Activated CD8-positive, alpha-beta memory T cell treated with anti-CD3 and anti-CD28 coated beads, Interleukin-2, amount 50 U/mL, for 1 hour (primary cell): ENCODE measurements around the gene MTMR4.
"Not testable (repeated sequence)": the region's sequence is repeated elsewhere in the genome, so short reads cannot be mapped to it uniquely, and the experiment has no call there.

ENCODE experiments used
- DNase-seq: peaks from one replicate; pipeline ENCODE4 v3.0.0-alpha.2; 2020; ENCODE audit errors: extremely low read depth

The MTMR4 gene

GRCh38 chr17:58513965-58514769 lies at the start of gene MTMR4:
MTMR4 (minus strand) TSS chr17:58514638; CDS start chr17:58514407, 231 bp downstream.
- DNase-seq = peak; percentile 34

- no peak for DNase-seq
Measured at GRCh38 chr17:58560511-58560910, 46.1 kb upstream of the MTMR4 start.

GRCh38 chr17:58557981-58558380 lies 43.5 kb upstream of the MTMR4 start:
- no peak for DNase-seq

- no peak for DNase-seq
Measured at GRCh38 chr17:58556833-58557250, 42.4 kb upstream of the MTMR4 start.

GRCh38 chr17:58555109-58555508 lies 40.7 kb upstream of the MTMR4 start:
- DNase-seq = not testable (repeated sequence)

GRCh38 chr17:58541249-58541648 lies 26.8 kb upstream of the MTMR4 start:
- no peak for DNase-seq

GRCh38 chr17:58539698-58540097 lies 25.3 kb upstream of the MTMR4 start:
- DNase-seq = no peak

- DNase-seq = no peak
Measured at GRCh38 chr17:58538811-58539409, 24.5 kb upstream of the MTMR4 start.

GRCh38 chr17:58537266-58537665 lies 22.8 kb upstream of the MTMR4 start:
- no peak for DNase-seq

GRCh38 chr17:58536542-58536941 lies 22.1 kb upstream of the MTMR4 start:
- DNase-seq = no peak

- no peak for DNase-seq
Measured at GRCh38 chr17:58535431-58535830, 21.0 kb upstream of the MTMR4 start.

GRCh38 chr17:58534901-58535421 lies 20.5 kb upstream of the MTMR4 start:
- DNase-seq = no peak

GRCh38 chr17:58534331-58534730 lies 19.9 kb upstream of the MTMR4 start:
- no peak for DNase-seq

- DNase-seq = no peak
Measured at GRCh38 chr17:58533616-58534188, 19.3 kb upstream of the MTMR4 start.

GRCh38 chr17:58532555-58532951 lies 18.1 kb upstream of the MTMR4 start:
- no peak for DNase-seq

GRCh38 chr17:58531661-58532554 lies 17.5 kb upstream of the MTMR4 start:
- no peak for DNase-seq

GRCh38 chr17:58531122-58531521 lies 16.7 kb upstream of the MTMR4 start:
- DNase-seq = no peak

- no peak for DNase-seq
Measured at GRCh38 chr17:58530655-58531054, 16.2 kb upstream of the MTMR4 start.

- DNase-seq = no peak
Measured at GRCh38 chr17:58529275-58529674, 14.8 kb upstream of the MTMR4 start.

- no peak for DNase-seq
Measured at GRCh38 chr17:58528443-58528842, 14.0 kb upstream of the MTMR4 start.

GRCh38 chr17:58527949-58528348 lies 13.5 kb upstream of the MTMR4 start:
- no peak for DNase-seq

GRCh38 chr17:58527306-58527705 lies 12.9 kb upstream of the MTMR4 start:
- no peak for DNase-seq
